ENCODE measurements around the gene MLYCD. TPM values are rescaled to one million over a fixed set of nuclear protein-coding genes. Genes with fewer than 3 reads are reported as not detected.

Gene MLYCD
- total and polyA plus RNA-seq, 10 of the 15 experiments (the other 5 are each of a cell fraction or from before 2014, with no cell fraction given): 0.21 to 3.7 (median 1.7) TPM

- CTCF ChIA-PET: interaction anchor here (1.8 kb wide), 1 partner anchor 96 kb away, joined by 6 read pairs; no protein-coding TSS in a partner anchor
- Histone ChIP-seq H3K9me3 (replicated peaks; ENCODE audit: control insufficient read depth, insufficient read depth, low read length) (no peaks in the 10 kb centered on the region), H2AFZ (ENCODE audit: control insufficient read depth, low read depth, low read length) (no peak overlapping the region), H3K27ac (ENCODE audit: control insufficient read depth, insufficient read depth) (no peak overlapping the region), H3K4me1 (ENCODE audit: control insufficient read depth, insufficient read depth, low read length) (no peaks in the 10 kb centered on the region), H3K4me2 (ENCODE audit: control insufficient read depth, insufficient read depth) (no peak overlapping the region), H3K79me2 (ENCODE audit: control insufficient read depth, insufficient read depth, low read length) (no peaks in the 10 kb centered on the region), H4K20me1 (ENCODE audit: control insufficient read depth, insufficient read depth) (no peaks in the 10 kb centered on the region), H3K4me3 (no peak overlapping the region), H3K9ac (ENCODE audit: control insufficient read depth, insufficient read depth, low read length) (no peak overlapping the region), H3K27me3 (replicated peaks in 1 of 2; ENCODE audit: control insufficient read depth in 2 of 2, insufficient read depth in 2 of 2, low read length in 1 of 2) (no peaks in the 10 kb centered on the region), H3K36me3 (ENCODE audit: control insufficient read depth in 2 of 2, insufficient read depth in 2 of 2, low read length in 1 of 2) (no peaks in the 10 kb centered on the region)
- in situ Hi-C loops (cut with MboI) (no loop called here), intact Hi-C loops (cut with micrococcal nuclease; ENCODE audit: unreplicated experiment) (no loop called here)
- BruUV-seq (replicated peaks): no TSS peak
- RAD21 ChIA-PET (ENCODE audit: unreplicated experiment): no interaction called here
- DNase-seq (ENCODE audit: low read depth, low spot score) (no peak), ATAC-seq (no peak), FAIRE-seq (no peak)
- TF ChIP-seq ZNF622 (IDR thresholded peaks at IDR 0.05) (no peak), NR2C1 (IDR thresholded peaks at IDR 0.05) (no peak), IRF3 (IDR thresholded peaks at IDR 0.05) (no peak), NBN (IDR thresholded peaks at IDR 0.05) (no peak)
- POLR2A ChIA-PET: no interaction called here
- 64% methylated on average over 18 of the region's 18 CpGs for WGBS (ENCODE audit: insufficient coverage, insufficient replicate concordance, low lambda C conversion rate, missing lambda C conversion rate)
- SMC1A ChIA-PET (ENCODE audit: uncharacterized antibody, unreplicated experiment): interaction anchor here (1.0 kb wide), 1 partner anchor 218 kb away, joined by 3 read pairs; no protein-coding TSS in a partner anchor
Measured at GRCh38 chr16:83969771-83970429, 71.0 kb downstream of the MLYCD start.

DNA sequence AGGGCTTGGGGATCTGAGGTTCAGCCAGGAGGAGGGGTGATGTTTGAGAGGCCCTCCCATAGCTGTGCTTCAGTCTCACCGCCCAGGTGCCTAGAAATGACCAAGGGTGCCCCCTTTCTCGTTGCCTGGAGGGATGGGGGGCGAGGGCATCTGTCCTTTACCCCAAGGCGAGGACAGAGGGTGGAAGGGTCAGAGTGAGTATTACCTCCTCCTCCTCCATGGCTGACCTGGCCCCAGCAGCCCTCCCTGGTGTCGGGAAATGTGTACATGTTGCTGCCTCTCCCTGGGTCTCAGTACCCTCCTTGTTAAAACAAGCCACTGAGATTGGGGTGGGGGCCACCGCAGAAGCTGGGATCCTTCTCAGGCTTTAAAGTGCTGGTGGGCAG, 71.5 kb downstream of the MLYCD start:
- SMC1A ChIA-PET (ENCODE audit: uncharacterized antibody, unreplicated experiment): no interaction called here
- in situ Hi-C loops (cut with MboI): no loop called here
- no peak overlapping the region for H3K4me2 ChIP-seq (ENCODE audit: control insufficient read depth, insufficient read depth)
- H3K27me3 ChIP-seq (replicated peaks in 1 of 2; ENCODE audit: control insufficient read depth in 2 of 2, insufficient read depth in 2 of 2, low read length in 1 of 2): no peaks in the 10 kb centered on the region
- H3K9ac ChIP-seq (ENCODE audit: control insufficient read depth, insufficient read depth, low read length): no peak overlapping the region
- H3K79me2 ChIP-seq (ENCODE audit: control insufficient read depth, insufficient read depth, low read length): no peaks in the 10 kb centered on the region
- H3K36me3 ChIP-seq (ENCODE audit: control insufficient read depth in 2 of 2, insufficient read depth in 2 of 2, low read length in 1 of 2): no peaks in the 10 kb centered on the region
- POLR2A ChIA-PET: no interaction called here
- H4K20me1 ChIP-seq (ENCODE audit: control insufficient read depth, insufficient read depth): no peaks in the 10 kb centered on the region
- BruUV-seq (replicated peaks): no TSS peak
- RAD21 ChIA-PET (ENCODE audit: unreplicated experiment): no interaction called here
- no peak overlapping the region for H3K4me3 ChIP-seq
- intact Hi-C loops (cut with micrococcal nuclease; ENCODE audit: unreplicated experiment): no loop called here
- DNase-seq (ENCODE audit: low read depth, low spot score): no peak
- H3K27ac ChIP-seq (ENCODE audit: control insufficient read depth, insufficient read depth): no peak overlapping the region
- H3K4me1 ChIP-seq (ENCODE audit: control insufficient read depth, insufficient read depth, low read length): no peaks in the 10 kb centered on the region
- CTCF ChIA-PET: interaction anchor here (0.7 to 1.8 kb wide), 2 partner anchors 95 to 755 kb away, joined by 3 to 6 read pairs; no protein-coding TSS in a partner anchor
- no peak for FAIRE-seq
- ATAC-seq: no peak
- 47% methylated on average over 6 of the region's 6 CpGs for WGBS (ENCODE audit: insufficient coverage, insufficient replicate concordance, low lambda C conversion rate, missing lambda C conversion rate)
- H3K9me3 ChIP-seq (replicated peaks; ENCODE audit: control insufficient read depth, insufficient read depth, low read length): no peaks in the 10 kb centered on the region
- H2AFZ ChIP-seq (ENCODE audit: control insufficient read depth, low read depth, low read length): no peak overlapping the region
- no peak for TF ChIP-seq JUND (IDR thresholded peaks at IDR 0.05; ENCODE audit: low read depth, low read length)
- TF ChIP-seq HDGF (IDR thresholded peaks at IDR 0.05): no peak
- TF ChIP-seq, protein P1, sequence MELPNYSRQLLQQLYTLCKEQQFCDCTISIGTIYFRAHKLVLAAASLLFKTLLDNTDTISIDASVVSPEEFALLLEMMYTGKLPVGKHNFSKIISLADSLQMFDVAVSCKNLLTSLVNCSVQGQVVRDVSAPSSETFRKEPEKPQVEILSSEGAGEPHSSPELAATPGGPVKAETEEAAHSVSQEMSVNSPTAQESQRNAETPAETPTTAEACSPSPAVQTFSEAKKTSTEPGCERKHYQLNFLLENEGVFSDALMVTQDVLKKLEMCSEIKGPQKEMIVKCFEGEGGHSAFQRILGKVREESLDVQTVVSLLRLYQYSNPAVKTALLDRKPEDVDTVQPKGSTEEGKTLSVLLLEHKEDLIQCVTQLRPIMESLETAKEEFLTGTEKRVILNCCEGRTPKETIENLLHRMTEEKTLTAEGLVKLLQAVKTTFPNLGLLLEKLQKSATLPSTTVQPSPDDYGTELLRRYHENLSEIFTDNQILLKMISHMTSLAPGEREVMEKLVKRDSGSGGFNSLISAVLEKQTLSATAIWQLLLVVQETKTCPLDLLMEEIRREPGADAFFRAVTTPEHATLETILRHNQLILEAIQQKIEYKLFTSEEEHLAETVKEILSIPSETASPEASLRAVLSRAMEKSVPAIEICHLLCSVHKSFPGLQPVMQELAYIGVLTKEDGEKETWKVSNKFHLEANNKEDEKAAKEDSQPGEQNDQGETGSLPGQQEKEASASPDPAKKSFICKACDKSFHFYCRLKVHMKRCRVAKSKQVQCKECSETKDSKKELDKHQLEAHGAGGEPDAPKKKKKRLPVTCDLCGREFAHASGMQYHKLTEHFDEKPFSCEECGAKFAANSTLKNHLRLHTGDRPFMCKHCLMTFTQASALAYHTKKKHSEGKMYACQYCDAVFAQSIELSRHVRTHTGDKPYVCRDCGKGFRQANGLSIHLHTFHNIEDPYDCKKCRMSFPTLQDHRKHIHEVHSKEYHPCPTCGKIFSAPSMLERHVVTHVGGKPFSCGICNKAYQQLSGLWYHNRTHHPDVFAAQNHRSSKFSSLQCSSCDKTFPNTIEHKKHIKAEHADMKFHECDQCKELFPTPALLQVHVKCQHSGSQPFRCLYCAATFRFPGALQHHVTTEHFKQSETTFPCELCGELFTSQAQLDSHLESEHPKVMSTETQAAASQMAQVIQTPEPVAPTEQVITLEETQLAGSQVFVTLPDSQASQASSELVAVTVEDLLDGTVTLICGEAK (IDR thresholded peaks at IDR 0.05; ENCODE audit: borderline replicate concordance): no peak
- no peak for TF ChIP-seq GATAD2B (conservative IDR thresholded peaks at IDR 0.05; ENCODE audit: low read depth)
- no peak for TF ChIP-seq MEF2B (IDR thresholded peaks at IDR 0.05; ENCODE audit: partially characterized antibody, poor library complexity, severe bottlenecking)
- no peak for TF ChIP-seq SIN3A (IDR thresholded peaks at IDR 0.05; ENCODE audit: low read depth, low read length)
- no peak for TF ChIP-seq NFYB (IDR thresholded peaks at IDR 0.05; ENCODE audit: insufficient read depth, low read depth, low read length)
- no peak for TF ChIP-seq PAX5 (IDR thresholded peaks at IDR 0.05; ENCODE audit: borderline replicate concordance, low read depth, low read length)
- TF ChIP-seq MTA2 (IDR thresholded peaks at IDR 0.05; ENCODE audit: low read depth): no peak
- TF ChIP-seq CREB1 (IDR thresholded peaks at IDR 0.05; ENCODE audit: low read depth): no peak

Data from GM12878 (cell line).